ENCODE measurements around the gene EXOC1.

- no peak for TF ChIP-seq CTCF (conservative IDR thresholded peaks at IDR 0.05 in 1 of 2, IDR thresholded peaks at IDR 0.05 in 1 of 2; ENCODE audit: extremely low read depth in 1 of 2, insufficient read depth in 1 of 2, low read depth in 1 of 2, low read length in 2 of 2)
- TF ChIP-seq EZH2 (IDR thresholded peaks at IDR 0.05; ENCODE audit: borderline replicate concordance, low read length): no peak
Observed at GRCh38 chr4:55834086-55834795, 19.2 kb upstream of the EXOC1 start.

Measured in mammary epithelial cell (primary cell).